ENCODE data around the gene MRPL52.

The MRPL52 gene

DNA sequence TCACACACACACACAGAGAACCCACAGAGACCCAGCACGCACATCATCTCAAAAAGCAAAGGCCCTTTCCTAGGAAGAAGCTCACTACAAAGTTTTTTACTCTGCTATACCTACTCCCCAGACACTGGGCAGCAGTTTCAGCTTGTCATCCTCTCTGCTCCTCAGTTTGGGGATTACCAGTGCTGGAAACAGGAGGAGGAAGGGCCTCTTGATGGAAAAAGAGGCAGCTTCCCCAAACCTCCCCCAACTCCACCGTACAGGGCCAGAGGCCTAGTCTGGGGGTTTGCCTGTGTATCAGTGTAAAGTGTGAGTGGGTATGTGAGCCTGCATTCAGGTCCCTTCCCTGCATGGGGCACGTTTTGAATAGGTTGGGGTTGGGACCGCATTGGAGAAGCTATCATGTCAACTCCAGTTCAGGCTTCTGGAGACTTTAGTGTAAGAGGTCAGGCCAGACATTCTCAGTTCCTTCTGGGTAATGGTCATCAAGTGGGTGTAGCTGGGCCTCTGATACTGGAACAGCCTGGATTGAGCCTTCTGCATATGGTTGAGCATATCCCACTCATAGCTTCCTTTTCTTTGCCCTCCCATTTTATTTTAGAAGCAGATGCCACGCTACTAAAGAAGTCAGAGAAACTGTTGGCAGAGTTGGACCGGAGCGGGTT lies 54.5 kb downstream of the MRPL52 start:
- no peak for DNase-seq

Data from DMS53 (cell line).